GM18505 (cell line): ENCODE data around the gene ATP1B3.
"Not testable (repeated sequence)": the region's sequence is repeated elsewhere in the genome, so short reads cannot be mapped to it uniquely, and the experiment has no call there.

Source experiments
- ATAC-seq: cut with Tn5 transposase; IDR thresholded peaks from one replicate; pipeline ENCODE4 v1.9.1; 2021; ENCODE audit not compliant: unreplicated experiment
- POLR2A ChIP-seq: IDR thresholded peaks from 4 replicates; pipeline ENCODE4 v1.6.1; 2011; ENCODE audit warnings: borderline replicate concordance; ENCODE audit not compliant: insufficient read depth, insufficient read length; ENCODE audit errors: extremely low read depth

ATP1B3 gene

GRCh38 chr3:141876381-141876890 lies at the start of gene ATP1B3:
Gene ATP1B3, plus strand, starts transcription at chr3:141876643. Its CDS starts 159 bp downstream, at chr3:141876802.
- TF ChIP-seq POLR2A: peak; percentile 98
- ATAC-seq: peak; percentile 79

GRCh38 chr3:141828487-141828886 lies 48.0 kb upstream of the ATP1B3 start:
- no peak for ATAC-seq
- no peak for TF ChIP-seq POLR2A

GRCh38 chr3:141828890-141829289 lies 47.6 kb upstream of the ATP1B3 start:
- ATAC-seq: no peak
- TF ChIP-seq POLR2A: no peak

- TF ChIP-seq POLR2A: no peak
Measured at GRCh38 chr3:141830508-141830907, 45.9 kb upstream of the ATP1B3 start.

GRCh38 chr3:141834292-141834691 lies 42.2 kb upstream of the ATP1B3 start:
- TF ChIP-seq POLR2A: no peak
- ATAC-seq: no peak

More at GRCh38 chr3:141830508-141830907, 45.9 kb upstream of the ATP1B3 start:
- ATAC-seq: no peak

- no peak for ATAC-seq
- no peak for TF ChIP-seq POLR2A
Measured at GRCh38 chr3:141835557-141836229, 40.8 kb upstream of the ATP1B3 start.

- no peak for ATAC-seq
- TF ChIP-seq POLR2A: no peak
Measured at GRCh38 chr3:141839389-141839788, 37.1 kb upstream of the ATP1B3 start.

- ATAC-seq: no peak
Measured at GRCh38 chr3:141840737-141841544, 35.5 kb upstream of the ATP1B3 start.

GRCh38 chr3:141844108-141844507 lies 32.3 kb upstream of the ATP1B3 start:
- TF ChIP-seq POLR2A: no peak
- ATAC-seq: no peak

More at GRCh38 chr3:141840737-141841544, 35.5 kb upstream of the ATP1B3 start:
- no peak for TF ChIP-seq POLR2A

GRCh38 chr3:141844812-141845211 lies 31.6 kb upstream of the ATP1B3 start:
- TF ChIP-seq POLR2A: no peak
- no peak for ATAC-seq

GRCh38 chr3:141845407-141846049 lies 30.9 kb upstream of the ATP1B3 start:
- no peak for TF ChIP-seq POLR2A
- ATAC-seq: no peak

GRCh38 chr3:141846050-141846433 lies 30.4 kb upstream of the ATP1B3 start:
- no peak for TF ChIP-seq POLR2A
- ATAC-seq: no peak

GRCh38 chr3:141848159-141848748 lies 28.2 kb upstream of the ATP1B3 start:
- ATAC-seq: not testable (repeated sequence)
